Measurements from ENCODE around the gene METTL5.
"Not testable (repeated sequence)": the region's sequence is repeated elsewhere in the genome, so short reads cannot be mapped to it uniquely, and the experiment has no call there.

Gene METTL5

GRCh38 chr2:169824373-169825333 lies at the start of gene METTL5:
Gene METTL5, minus strand, starts transcription at chr2:169824905. Its CDS starts 308 bp downstream, at chr2:169824597.
- peak; percentile 86 to 87 for DNase-seq

GRCh38 chr2:169871994-169872393 lies 47.3 kb upstream of the METTL5 start:
- DNase-seq = no peak

DNA sequence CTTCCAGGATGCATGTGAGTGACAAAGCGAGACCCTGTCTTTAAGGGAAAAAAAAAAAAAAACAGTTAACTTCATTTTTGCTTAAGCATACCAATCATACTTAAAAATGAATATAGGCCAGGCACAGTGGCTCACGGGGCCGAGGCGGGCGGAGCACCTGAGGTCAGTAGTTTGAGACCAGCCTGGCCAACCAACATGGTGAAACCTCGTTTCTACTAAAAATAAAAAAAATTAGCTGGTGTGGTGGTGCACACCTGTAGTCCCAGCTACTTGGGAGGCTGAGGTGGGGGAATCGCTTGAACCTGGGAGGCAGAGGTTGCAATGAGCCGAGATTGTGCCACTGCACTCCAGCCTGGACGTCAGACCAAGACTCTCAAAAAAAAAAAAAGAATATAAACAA lies 46.7 kb upstream of the METTL5 start:
- DNase-seq = not testable (repeated sequence)

GRCh38 chr2:169868951-169869350 lies 44.2 kb upstream of the METTL5 start:
- DNase-seq = no peak

- no peak for DNase-seq
These were observed 42.9 kb upstream of the METTL5 start for GRCh38 chr2:169867579-169867978.

DNA sequence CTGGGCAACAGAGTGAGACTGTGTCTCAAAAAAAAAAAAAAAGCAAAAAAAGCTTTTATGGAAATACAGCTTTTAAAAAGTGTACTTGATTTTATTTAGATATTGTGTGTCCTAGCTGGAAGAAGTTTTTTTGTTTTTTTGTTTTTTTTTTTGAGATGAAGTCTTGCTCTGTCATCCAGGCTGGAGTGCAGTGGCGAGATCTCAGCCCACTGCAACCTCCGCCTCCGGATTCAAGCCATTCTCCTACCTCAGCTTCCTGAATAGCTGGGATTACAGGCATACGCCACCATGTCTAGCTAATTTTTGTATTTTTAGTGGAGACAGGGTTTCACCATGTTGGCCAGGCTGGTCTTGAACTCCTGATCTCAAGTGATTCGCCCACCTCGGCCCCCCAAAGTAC lies 41.5 kb upstream of the METTL5 start:
- DNase-seq = not testable (repeated sequence)

DNA sequence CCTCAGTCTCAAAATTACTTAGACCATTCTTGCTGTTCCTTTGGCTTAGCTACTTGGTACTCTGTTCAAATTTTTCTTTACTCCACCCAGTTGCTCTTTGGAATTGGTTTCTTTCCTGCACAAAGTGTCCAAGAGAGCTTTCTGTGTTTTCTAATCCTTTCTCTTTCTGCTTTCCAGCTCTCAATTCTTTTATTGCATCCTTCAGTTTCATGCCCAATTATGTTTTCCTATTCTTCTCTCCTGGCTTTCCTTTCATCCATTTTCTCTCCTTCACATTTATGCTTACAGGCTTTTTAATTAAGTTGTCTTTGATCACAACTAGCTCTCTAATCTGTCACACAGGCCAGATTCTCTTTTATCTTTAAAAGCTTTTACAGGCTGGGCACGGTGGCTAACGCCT lies 40.8 kb upstream of the METTL5 start:
- no peak for DNase-seq

- no peak for DNase-seq
These were observed 38.1 kb upstream of the METTL5 start for GRCh38 chr2:169862816-169863215.

- DNase-seq = no peak
These were observed 35.4 kb upstream of the METTL5 start for GRCh38 chr2:169860149-169860548.

DNA sequence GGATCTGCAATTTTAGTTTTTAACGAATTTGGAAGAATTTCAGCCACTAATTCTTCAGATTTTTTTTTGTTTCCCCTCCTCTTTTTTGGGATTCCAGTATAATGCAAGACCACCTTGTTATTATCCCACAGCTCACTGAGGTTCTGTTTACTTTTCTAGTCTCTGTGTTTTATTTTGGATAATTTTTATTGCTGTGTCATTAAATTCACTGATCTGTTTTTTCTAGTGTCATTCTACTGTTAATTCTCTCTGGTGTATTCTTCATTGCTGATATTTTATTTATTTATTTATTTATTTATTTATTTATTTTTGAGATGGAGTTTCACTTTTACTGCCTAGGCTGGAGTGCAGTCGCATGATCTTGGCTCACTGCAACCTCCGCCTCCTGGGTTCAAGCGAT lies 34.7 kb upstream of the METTL5 start:
- no peak for DNase-seq

DNA sequence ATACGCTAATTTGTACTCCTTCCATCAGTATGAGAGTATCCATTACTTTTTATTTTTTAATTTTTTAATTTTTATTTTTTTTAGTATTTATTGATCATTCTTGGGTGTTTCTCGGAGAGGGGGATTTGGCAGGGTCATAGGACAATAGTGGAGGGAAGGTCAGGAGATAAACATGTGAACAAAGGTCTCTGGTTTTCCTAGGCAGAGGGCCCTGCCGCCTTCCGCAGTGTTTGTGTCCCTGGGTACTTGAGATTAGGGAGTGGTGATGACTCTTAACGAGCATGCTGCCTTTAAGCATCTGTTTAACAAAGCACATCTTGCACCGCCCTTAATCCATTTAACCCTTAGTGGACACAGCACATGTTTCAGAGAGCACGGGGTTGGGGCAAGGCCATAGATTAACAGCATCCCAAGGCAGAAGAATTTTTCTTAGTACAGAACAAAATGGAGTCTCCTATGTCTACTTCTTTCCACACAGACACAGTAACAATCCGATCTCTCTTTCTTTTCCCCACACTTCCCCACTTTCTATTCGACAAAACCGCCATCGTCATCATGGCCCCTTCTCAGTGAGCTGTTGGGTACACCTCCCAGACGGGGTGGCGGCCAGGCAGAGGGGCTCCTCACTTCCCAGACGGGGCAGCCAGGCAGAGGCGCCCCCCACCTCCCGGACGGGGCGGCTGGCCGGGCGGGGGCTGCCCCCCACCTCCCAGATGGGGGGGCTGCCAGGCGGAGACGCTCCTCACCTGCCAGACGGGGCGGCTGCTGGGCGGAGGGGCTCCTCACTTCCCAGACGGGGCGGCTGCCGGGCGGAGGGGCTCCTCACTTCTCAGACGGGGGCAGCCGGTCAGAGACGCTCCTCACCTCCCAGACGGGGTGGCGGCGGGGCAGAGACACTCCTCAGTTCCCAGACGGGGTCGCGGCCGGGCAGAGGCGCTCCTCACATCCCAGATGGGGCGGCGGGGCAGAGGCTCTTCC lies 30.9 kb upstream of the METTL5 start:
- not testable (repeated sequence) for DNase-seq

DNA sequence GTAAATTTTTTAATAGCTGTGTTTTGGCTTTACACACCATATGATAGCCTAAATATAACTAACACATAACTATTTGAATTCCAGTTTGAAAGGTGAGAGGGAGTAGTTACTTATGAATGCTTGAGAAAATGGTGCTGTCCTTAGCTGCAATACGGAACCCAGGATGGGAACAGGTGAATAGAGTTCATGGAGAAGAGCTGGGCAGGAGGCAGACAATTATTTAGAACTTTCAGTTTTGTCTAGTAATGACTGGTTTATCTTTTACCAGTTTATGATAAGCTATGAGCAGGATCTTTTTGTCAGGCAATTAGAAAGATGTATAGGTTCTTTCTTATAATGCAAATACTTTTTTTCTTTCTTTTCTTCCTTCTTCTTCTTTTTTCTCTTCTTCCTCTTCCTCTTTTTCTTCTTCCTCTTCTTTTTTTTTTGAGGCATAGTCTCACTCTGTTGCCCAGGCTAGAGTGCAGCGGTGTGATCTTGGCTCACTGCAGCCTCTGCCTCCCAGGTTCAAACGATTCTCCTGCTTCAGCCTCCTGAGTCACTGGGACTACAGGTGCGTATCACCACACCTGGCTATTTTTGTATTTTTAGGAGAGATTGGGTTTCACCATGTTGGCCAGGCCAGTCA lies 28.4 kb upstream of the METTL5 start:
- DNase-seq = peak in 1 of 2 experiments; percentile 13

GRCh38 chr2:169849710-169850109 lies 25.0 kb upstream of the METTL5 start:
- no peak for DNase-seq

GRCh38 chr2:169848959-169849693 lies 24.4 kb upstream of the METTL5 start:
- DNase-seq = not testable (repeated sequence)

GRCh38 chr2:169845016-169845415 lies 20.3 kb upstream of the METTL5 start:
- no peak for DNase-seq

DNA sequence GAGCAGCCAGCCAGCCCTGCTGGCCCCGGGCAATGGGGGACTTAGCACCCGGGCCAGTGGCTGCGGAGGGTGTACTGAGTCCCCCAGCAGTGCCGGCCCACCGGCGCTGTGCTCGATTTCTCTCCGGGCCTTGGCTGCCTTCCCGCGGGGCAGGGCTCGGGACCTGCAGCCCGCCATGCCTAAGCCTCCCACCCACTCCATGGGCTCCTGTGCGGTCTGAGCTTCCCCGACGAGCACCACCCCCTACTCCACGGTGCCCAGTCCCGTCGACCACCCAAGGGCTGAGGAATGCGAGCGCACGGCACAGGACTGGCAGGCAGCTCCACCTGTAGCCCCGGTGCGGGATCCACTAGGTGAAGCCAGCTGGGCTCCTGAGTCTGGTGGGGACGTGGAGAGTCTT lies 16.9 kb upstream of the METTL5 start:
- not testable (repeated sequence) for DNase-seq

- no peak for DNase-seq
These were observed 16.0 kb upstream of the METTL5 start for GRCh38 chr2:169840747-169841142.

DNA sequence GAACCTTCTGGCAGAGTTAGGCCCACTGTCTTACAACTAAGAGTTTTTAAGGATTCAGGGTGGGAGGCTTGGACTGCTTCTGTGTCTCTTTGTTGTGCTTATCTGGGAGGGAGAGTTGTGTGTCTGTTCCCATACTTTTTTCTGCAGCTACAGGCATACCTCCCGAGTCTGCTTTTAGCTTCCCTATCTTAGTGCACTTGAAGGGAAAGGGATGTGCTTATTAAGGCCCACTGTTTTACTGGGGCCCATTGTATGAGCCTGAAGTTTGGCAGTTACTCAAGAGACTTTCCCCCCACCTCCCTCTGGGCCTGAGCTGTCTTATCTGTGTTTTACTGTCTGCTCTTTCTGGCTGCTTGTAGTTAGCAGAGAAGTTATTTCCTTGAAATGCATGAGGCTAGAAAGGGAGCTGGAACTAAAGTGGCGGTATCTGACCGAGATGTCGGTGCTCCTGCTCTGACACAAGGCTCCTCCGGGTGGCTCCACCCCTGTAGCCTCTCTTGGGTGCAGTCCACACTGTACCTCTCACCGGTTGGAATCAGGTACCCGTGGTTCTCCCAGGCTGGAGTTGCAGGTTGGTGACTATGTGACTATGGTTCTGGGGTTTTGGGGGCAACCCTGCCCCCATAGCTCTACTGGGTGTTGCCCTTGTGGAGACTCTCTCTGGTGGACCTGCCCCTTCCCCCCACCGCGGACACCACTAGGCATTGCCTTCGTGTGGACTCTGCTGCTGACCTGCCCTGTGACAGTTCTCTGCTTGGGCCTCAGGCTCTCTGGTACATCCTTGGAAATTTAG lies 15.4 kb upstream of the METTL5 start:
- no peak for DNase-seq

- DNase-seq = no peak
These were observed 14.2 kb upstream of the METTL5 start for GRCh38 chr2:169838743-169839489.

DNA sequence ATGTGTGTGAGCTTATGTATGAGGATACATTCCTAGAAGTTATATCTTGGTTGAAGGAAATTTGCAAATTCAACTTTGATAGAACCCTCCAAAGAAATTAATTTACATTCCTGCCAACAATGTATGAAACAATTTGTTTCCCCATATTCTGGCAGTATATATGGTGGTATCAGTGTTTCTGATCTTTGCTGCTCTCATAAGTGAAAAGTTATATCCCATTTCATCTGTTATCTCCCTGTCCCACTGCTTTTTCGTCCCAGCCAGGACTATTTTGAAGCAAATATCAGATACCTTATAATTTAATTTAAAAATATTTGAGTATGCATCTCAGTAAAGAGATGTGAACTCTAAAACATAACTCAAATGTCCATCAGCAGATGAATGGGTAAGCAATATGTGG lies 9.7 kb upstream of the METTL5 start:
- no peak for DNase-seq

All from Kasumi-1 (cell line).